ENCODE measurements around the gene AIF1L. TPM values are rescaled to one million over a fixed set of nuclear protein-coding genes. Genes with fewer than 3 reads are reported as not detected.

The AIF1L gene
- total and polyA plus RNA-seq, 2 of the 13 experiments (the other 11 are each of a cell fraction or from before 2014, with no cell fraction given) = 12.4 to 36.5 TPM

DNA sequence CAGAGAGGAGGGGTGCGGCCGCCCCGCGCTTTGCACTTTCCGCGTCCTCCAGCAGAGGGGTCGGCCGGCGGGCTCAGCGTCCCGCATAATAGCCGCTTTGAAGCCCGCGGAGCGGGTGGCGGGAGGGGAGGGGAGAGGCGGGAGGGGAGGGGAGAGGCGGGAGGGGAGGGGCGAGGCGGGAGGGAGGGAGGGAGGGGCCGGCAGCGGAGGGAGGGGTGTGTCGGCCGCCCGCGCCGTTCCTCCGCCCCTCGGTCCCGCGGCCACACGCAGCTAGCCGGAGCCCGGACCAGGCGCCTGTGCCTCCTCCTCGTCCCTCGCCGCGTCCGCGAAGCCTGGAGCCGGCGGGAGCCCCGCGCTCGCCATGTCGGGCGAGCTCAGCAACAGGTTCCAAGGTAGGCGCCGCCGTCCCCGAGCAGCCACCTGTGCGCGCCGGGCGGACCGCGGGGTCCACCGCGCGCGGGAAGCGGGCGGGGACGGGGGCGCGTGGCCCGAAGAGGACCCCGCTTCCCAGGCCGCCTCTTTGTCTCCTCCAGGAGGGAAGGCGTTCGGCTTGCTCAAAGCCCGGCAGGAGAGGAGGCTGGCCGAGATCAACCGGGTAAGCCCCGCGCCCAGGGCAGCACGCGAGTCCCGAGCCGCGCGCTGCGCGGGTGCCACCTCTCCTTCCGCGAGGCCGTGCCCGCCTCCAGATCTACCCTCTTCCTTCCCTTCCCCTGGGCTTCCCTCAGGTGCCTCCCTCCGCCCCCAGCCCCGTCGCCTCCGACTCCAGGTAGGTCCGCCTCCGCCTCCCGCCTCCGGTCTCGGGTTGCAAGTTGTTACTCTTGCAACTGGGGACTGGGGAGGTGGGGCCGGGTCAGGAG lies at the start of gene AIF1L (continued):
- TF ChIP-seq, protein P1, sequence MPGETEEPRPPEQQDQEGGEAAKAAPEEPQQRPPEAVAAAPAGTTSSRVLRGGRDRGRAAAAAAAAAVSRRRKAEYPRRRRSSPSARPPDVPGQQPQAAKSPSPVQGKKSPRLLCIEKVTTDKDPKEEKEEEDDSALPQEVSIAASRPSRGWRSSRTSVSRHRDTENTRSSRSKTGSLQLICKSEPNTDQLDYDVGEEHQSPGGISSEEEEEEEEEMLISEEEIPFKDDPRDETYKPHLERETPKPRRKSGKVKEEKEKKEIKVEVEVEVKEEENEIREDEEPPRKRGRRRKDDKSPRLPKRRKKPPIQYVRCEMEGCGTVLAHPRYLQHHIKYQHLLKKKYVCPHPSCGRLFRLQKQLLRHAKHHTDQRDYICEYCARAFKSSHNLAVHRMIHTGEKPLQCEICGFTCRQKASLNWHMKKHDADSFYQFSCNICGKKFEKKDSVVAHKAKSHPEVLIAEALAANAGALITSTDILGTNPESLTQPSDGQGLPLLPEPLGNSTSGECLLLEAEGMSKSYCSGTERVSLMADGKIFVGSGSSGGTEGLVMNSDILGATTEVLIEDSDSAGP (CRISPR knock-in tag; IDR thresholded peaks at IDR 0.05; ENCODE audit: borderline replicate concordance) = no peak
- TF ChIP-seq ZNF674 (CRISPR knock-in tag; IDR thresholded peaks at IDR 0.05; ENCODE audit: low read depth) (no peak), ZSCAN25 (CRISPR knock-in tag; IDR thresholded peaks at IDR 0.05) (peak; percentile 98), KDM5B (CRISPR knock-in tag; IDR thresholded peaks at IDR 0.05; ENCODE audit: borderline replicate concordance) (peak; percentile 75; the same call in 1 of the 2 replicates), ZNF749 (CRISPR knock-in tag; IDR thresholded peaks at IDR 0.05; ENCODE audit: borderline replicate concordance) (no peak), ETV5 (CRISPR knock-in tag; IDR thresholded peaks at IDR 0.05; ENCODE audit: borderline replicate concordance) (no peak), ZNF446 (CRISPR knock-in tag; IDR thresholded peaks at IDR 0.05) (0 out of 2 replicates have a peak, but pooled peaks have one; percentile 65), FOXA1 (IDR thresholded peaks at IDR 0.05) (no peak), FOXA1 (CRISPR knock-in tag; IDR thresholded peaks at IDR 0.05) (no peak), GTF3A (CRISPR knock-in tag; conservative IDR thresholded peaks at IDR 0.05) (no peak), YEATS2 (CRISPR knock-in tag; IDR thresholded peaks at IDR 0.05; ENCODE audit: borderline replicate concordance) (no peak), ZNF577 (CRISPR knock-in tag; IDR thresholded peaks at IDR 0.05; ENCODE audit: borderline replicate concordance, low read depth) (no peak), MTF2 (CRISPR knock-in tag; IDR thresholded peaks at IDR 0.05; ENCODE audit: borderline replicate concordance) (no peak), GABPB1 (CRISPR knock-in tag; IDR thresholded peaks at IDR 0.05) (peak; percentile 48; the same call in 1 of the 2 replicates), SATB2 (CRISPR knock-in tag; IDR thresholded peaks at IDR 0.05) (no peak), ZNF605 (CRISPR knock-in tag; IDR thresholded peaks at IDR 0.05) (no peak), SOX6 (IDR thresholded peaks at IDR 0.05) (no peak), SOX6 (CRISPR knock-in tag; IDR thresholded peaks at IDR 0.05) (peak; percentile 24; the same call in 1 of the 2 replicates), PRPF4 (IDR thresholded peaks at IDR 0.05; ENCODE audit: low read depth, low read length, poor library complexity, severe bottlenecking) (no peak)
- TF ChIP-seq, protein P2, sequence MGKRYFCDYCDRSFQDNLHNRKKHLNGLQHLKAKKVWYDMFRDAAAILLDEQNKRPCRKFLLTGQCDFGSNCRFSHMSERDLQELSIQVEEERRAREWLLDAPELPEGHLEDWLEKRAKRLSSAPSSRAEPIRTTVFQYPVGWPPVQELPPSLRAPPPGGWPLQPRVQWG (CRISPR knock-in tag; IDR thresholded peaks at IDR 0.05; ENCODE audit: borderline replicate concordance, low read depth) = no peak
- TF ChIP-seq, protein P3, sequence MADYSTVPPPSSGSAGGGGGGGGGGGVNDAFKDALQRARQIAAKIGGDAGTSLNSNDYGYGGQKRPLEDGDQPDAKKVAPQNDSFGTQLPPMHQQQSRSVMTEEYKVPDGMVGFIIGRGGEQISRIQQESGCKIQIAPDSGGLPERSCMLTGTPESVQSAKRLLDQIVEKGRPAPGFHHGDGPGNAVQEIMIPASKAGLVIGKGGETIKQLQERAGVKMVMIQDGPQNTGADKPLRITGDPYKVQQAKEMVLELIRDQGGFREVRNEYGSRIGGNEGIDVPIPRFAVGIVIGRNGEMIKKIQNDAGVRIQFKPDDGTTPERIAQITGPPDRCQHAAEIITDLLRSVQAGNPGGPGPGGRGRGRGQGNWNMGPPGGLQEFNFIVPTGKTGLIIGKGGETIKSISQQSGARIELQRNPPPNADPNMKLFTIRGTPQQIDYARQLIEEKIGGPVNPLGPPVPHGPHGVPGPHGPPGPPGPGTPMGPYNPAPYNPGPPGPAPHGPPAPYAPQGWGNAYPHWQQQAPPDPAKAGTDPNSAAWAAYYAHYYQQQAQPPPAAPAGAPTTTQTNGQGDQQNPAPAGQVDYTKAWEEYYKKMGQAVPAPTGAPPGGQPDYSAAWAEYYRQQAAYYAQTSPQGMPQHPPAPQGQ (CRISPR knock-in tag; IDR thresholded peaks at IDR 0.05; ENCODE audit: borderline replicate concordance) = no peak
